ENCODE results near the gene MED25. TPM values are rescaled to one million over a fixed set of nuclear protein-coding genes. Genes with fewer than 3 reads are reported as not detected.

The MED25 gene
- total and polyA plus RNA-seq, 9 of the 15 experiments (the other 6 are each of a cell fraction or from before 2014, with no cell fraction given) = 4.1 to 93.9 (median 19.3) TPM

DNA sequence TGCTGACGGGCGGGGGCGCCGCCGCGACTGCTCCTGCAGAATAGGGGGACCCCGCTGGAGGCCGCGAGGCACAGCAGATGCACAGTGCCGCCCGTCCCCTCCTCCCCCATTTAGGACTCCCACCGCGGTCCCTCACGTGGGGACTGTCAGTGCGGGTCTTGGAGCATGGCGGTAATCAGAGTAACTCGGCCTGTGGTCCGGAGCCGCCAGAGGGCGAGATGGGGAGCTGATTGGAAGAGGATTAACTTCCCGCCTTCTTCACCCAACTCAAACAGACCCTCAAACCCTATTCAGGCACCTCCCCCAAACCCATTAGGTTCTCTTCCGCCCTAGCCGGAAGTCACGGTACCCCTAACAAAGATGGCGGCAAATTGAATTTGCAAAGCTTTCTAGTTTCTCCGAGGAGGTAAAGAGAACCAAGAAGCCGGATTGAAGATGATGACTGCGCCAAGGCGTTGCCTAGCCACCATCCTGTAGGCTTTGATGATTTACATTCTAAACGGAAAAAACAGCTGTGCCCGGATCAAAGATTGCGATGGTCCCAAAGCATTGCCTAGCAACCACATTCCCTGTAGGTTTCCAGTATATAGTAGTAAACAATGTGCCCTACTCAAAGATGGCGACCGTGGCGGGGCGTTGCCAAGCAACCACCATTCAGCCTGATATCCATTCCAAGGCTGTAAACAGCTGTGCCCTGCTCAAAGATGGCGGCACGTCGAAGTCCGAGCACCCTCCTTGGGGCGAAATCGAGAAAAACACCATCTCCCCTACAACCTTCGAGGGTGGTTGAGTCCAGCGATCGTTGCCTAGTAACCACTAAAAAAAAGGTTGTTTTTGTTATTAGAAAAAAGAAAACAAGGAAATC, 4.9 kb upstream of the MED25 start, which contains the start of gene FUZ (continued):
- TF ChIP-seq, protein P1, sequence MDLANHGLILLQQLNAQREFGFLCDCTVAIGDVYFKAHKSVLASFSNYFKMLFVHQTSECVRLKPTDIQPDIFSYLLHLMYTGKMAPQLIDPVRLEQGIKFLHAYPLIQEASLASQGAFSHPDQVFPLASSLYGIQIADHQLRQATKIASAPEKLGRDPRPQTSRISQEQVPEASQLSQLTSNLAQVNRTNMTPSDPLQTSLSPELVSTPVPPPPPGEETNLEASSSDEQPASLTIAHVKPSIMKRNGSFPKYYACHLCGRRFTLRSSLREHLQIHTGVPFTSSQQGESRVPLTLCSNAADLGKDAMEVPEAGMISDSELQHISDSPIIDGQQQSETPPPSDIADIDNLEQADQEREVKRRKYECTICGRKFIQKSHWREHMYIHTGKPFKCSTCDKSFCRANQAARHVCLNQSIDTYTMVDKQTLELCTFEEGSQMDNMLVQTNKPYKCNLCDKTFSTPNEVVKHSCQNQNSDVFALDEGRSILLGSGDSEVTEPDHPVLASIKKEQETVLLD (IDR thresholded peaks at IDR 0.05) = no peak
- TF ChIP-seq GABPB1 (CRISPR knock-in tag; IDR thresholded peaks at IDR 0.05) (peak; percentile 84; the same call in 1 of the 2 replicates), NRF1 (conservative IDR thresholded peaks at IDR 0.05 in 1 of 2, IDR thresholded peaks at IDR 0.05 in 1 of 2) (peak in 1 of 2 experiments; percentile 23; a peak in 1 of 4 replicates), ZNF12 (CRISPR knock-in tag; IDR thresholded peaks at IDR 0.05) (no peak), SMARCE1 (IDR thresholded peaks at IDR 0.05) (no peak), ZKSCAN8 (CRISPR knock-in tag; IDR thresholded peaks at IDR 0.05) (no peak), CREM (IDR thresholded peaks at IDR 0.05; ENCODE audit: low read depth) (peak; percentile 73), NCOR1 (IDR thresholded peaks at IDR 0.05) (no peak), POLR2A (conservative IDR thresholded peaks at IDR 0.05) (peak; percentile 46; the same call in 1 of the 2 replicates), POLR2G (IDR thresholded peaks at IDR 0.05; ENCODE audit: low read depth, low read length) (peak; percentile 49), ELF2 (CRISPR knock-in tag; IDR thresholded peaks at IDR 0.05) (no peak), PHF20 (IDR thresholded peaks at IDR 0.05; ENCODE audit: partially characterized antibody) (peak; percentile 37), HNRNPLL (IDR thresholded peaks at IDR 0.05; ENCODE audit: low read depth, low read length, poor library complexity, severe bottlenecking) (no peak), SRF (CRISPR knock-in tag; IDR thresholded peaks at IDR 0.05) (peak in 1 of 2 experiments; percentile 69; a peak in 2 of 4 replicates), NCOA1 (IDR thresholded peaks at IDR 0.05; ENCODE audit: low read depth) (no peak), ZBTB7A (IDR thresholded peaks at IDR 0.05; ENCODE audit: borderline replicate concordance, control insufficient read depth, low read depth, low read length) (peak; percentile 48; the same call in 1 of the 2 replicates), FOXK2 (conservative IDR thresholded peaks at IDR 0.05 in 1 of 2, IDR thresholded peaks at IDR 0.05 in 1 of 2; ENCODE audit: low read depth in 2 of 2) (peak; percentile 98 to 99)
- TF ChIP-seq, protein P2, sequence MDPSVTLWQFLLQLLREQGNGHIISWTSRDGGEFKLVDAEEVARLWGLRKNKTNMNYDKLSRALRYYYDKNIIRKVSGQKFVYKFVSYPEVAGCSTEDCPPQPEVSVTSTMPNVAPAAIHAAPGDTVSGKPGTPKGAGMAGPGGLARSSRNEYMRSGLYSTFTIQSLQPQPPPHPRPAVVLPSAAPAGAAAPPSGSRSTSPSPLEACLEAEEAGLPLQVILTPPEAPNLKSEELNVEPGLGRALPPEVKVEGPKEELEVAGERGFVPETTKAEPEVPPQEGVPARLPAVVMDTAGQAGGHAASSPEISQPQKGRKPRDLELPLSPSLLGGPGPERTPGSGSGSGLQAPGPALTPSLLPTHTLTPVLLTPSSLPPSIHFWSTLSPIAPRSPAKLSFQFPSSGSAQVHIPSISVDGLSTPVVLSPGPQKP (CRISPR knock-in tag; IDR thresholded peaks at IDR 0.05) = no peak
- TF ChIP-seq, protein P3, sequence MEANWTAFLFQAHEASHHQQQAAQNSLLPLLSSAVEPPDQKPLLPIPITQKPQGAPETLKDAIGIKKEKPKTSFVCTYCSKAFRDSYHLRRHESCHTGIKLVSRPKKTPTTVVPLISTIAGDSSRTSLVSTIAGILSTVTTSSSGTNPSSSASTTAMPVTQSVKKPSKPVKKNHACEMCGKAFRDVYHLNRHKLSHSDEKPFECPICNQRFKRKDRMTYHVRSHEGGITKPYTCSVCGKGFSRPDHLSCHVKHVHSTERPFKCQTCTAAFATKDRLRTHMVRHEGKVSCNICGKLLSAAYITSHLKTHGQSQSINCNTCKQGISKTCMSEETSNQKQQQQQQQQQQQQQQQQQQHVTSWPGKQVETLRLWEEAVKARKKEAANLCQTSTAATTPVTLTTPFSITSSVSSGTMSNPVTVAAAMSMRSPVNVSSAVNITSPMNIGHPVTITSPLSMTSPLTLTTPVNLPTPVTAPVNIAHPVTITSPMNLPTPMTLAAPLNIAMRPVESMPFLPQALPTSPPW (CRISPR knock-in tag; IDR thresholded peaks at IDR 0.05) = peak; percentile 62
- TF ChIP-seq, protein P4, sequence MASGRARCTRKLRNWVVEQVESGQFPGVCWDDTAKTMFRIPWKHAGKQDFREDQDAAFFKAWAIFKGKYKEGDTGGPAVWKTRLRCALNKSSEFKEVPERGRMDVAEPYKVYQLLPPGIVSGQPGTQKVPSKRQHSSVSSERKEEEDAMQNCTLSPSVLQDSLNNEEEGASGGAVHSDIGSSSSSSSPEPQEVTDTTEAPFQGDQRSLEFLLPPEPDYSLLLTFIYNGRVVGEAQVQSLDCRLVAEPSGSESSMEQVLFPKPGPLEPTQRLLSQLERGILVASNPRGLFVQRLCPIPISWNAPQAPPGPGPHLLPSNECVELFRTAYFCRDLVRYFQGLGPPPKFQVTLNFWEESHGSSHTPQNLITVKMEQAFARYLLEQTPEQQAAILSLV (tag; IDR thresholded peaks at IDR 0.05) = no peak

All from K562 (cell line).